Glomerular visceral epithelial cell (primary cell): ENCODE results near the gene RFX6.
"Not testable (repeated sequence)": the region's sequence is repeated elsewhere in the genome, so short reads cannot be mapped to it uniquely, and the experiment has no call there.

ENCODE experiments used
- DNase-seq: peaks from one replicate; pipeline ENCODE4 v3.0.0-alpha.2; 2016; ENCODE audit errors: extremely low spot score

The RFX6 gene

DNA sequence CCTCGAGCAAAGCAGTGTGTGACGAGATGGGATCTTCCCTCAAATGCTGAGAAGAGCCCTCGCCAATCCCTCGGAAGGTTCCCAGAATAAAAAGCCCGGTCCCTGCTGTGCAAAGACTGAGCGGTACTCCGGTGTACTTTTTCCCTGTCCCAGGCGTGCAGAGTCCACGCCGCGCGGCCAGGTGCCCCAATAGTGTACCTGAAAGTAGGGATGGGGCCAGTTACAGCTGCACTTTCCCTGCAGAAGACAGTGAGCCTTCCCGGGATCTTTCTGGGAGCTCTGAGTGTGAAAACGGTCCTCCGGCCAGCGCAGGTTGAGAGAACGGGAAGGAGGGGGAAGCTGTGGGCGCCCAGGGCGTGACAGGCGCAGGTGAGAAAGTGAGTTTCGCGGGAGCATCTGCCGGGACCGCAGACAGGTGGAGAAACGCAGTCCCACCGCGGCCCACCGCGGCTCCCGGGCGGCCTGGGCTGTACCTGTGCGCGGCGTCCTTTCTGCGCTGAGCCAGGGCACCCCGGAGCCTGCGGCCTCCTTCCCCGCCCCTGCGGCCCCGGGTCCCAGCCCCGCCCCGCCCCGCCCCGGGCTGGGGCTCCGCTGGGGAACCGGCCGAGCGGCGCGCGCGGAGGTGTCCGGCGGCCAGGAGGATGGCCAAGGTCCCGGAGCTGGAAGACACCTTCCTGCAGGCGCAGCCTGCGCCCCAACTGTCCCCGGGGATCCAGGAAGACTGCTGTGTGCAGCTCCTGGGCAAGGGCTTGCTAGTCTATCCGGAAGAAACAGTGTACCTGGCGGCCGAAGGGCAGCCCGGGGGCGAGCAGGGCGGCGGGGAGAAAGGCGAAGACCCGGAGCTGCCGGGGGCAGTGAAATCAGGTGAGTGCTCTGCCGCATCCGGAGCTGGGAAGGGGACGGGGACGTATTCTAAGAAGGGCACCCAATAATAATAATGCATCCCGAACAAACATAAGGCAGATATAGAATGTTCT lies at the start of gene RFX6:
RFX6 (plus strand) TSS at position 608 of the 977 bp plus-strand sequence; CDS start at position 642, 34 bp downstream.
- no peak for DNase-seq

GRCh38 chr6:116827561-116828240 lies 49.3 kb upstream of the RFX6 start:
- DNase-seq, result no peak

DNA sequence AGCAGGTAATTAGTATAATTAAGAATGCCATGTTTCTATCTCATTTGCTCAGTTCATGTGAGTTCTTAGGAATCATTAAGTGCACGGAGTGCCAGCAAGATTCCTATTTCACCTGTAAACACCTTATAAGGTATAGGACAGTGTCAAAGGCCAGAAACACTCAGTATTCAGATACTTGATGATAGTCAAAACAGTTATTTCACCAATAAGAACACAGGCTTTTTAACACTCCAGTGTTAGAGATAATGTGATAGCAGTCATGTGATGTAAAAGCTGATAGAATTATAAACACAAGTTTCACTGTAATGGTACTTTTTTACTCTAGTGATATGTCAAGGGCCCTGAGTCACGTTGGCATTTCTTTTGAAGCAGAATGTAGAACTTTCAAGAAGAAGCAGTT lies 48.1 kb upstream of the RFX6 start, which contains the start of gene GPRC6A:
GPRC6A (minus strand) TSS at position 101 of the 400 bp plus-strand sequence; CDS start at position 31, 70 bp downstream.
- no peak for DNase-seq

DNA sequence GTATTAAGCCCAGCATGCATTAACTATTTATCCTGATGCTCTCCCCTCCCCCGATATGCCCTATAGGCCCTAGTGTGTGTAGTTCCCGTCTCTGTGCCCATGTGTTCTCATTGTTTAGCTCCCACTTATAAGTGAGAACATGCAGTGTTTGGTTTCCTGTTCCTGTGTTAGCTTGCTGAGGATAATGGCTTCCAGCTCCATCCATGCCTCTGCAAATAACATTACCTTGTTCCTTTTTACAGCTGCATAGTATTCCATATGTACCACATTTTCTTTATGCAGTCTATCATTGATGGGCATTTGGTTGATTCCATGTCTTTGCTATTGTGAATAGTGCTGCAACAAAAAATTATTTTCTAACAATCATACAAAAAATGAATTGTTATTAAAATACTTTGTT lies 42.5 kb upstream of the RFX6 start:
- not testable (repeated sequence) for DNase-seq

DNA sequence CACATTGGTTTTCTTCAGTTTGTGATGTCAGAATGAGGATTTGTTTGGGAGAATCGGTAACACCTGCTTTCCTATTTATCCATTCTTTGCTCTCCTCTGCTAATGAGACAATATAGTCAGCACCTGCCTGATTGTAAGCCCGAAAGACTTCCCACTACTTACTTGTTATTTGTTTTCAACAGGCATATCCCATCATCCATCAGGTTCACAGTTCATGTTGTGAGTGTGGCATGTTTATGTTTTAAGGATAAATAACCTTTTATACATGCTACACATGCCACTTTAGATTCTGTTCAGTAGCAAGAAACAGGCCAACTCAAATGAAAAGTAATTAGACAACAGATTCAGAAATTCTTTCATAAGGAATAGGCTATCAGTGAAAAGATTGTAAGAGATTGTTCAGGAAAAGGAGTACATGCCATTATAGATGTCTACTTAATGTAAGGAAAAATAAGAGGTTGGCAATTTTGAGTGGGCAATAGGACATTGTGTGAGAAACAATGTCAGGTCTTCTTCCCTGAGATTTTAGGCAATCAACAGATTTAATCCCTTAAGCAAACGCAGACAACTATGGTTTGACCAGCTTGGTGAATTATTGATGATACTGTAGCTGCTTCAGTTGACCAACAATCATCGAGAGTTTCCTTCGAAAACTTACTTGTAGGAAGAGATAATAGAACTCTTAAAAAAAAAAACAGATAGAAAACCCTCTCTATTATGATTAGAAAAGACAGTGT lies 40.3 kb upstream of the RFX6 start:
- no peak for DNase-seq

GRCh38 chr6:116840091-116840490 lies 37.0 kb upstream of the RFX6 start:
- peak; percentile 59 for DNase-seq

DNA sequence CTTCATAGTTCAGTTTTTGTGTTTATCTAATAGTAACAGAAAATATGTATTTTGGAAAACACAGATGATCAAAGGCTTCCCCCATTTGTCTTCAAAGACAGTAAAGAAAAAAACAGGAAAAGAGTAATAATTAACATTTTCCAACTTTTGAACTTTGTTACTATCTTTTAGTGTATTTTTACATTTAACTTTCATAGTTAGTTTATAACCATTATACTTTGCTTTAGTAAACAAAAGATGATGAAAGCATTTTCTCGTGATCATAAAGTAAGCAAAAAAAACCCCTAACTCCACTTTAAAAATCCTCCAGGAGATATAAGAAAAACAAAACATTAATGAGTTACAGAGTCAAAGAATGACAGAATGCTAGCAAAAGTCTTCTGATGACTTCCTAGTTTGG lies 34.6 kb upstream of the RFX6 start:
- no peak for DNase-seq

- DNase-seq, result peak; percentile 33
Measured at GRCh38 chr6:116847227-116847626, 29.8 kb upstream of the RFX6 start.

DNA sequence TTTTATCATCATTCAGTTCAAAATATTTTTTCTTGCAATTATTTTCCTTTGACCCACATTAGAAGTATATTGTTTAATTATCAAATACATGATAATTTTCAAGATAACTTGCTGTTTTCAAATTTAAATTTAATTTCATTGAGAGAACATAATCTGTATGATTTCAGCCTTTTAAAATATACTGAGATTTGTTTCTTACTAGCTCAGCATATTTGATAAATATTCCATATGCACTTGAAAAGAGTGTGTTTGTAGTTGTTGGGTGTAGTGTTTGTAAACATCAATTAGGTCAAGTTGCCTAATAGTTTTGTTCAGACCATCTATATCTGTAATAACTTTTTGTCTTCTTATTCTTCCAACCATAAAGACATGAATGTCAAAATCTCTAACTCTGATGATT lies 19.0 kb upstream of the RFX6 start:
- no peak for DNase-seq

- DNase-seq, result no peak
Measured at GRCh38 chr6:116859264-116859663, 17.8 kb upstream of the RFX6 start.

DNA sequence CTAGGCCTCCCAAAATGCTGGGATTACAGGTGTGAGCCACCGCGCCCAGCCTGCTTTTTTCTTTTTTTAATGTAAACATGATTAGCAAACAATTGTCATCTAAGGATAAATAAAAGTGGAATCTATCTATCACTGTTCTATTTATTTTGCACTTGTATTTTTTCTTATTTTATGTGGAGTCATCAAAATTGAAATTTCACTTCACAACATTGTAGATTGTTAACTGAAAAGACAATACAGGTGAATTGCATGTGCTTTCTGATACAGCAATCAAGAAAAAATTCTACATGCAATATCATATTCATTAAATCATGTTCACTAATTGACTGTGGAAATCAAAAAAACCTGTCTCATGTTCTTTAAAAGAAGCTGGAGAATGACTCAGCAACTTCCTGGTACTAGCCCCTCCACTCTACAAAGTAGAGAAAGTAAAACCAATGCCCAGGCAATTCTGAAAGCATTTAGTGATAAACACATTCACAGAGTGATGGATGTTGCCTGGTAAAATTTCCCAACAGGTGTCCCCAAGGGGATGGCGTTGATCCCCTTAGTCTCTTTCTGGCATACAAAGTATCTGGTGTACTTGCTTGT lies 10.7 kb upstream of the RFX6 start:
- DNase-seq, result no peak

- no peak for DNase-seq
Measured at GRCh38 chr6:116872771-116873170, 4.3 kb upstream of the RFX6 start.

DNA sequence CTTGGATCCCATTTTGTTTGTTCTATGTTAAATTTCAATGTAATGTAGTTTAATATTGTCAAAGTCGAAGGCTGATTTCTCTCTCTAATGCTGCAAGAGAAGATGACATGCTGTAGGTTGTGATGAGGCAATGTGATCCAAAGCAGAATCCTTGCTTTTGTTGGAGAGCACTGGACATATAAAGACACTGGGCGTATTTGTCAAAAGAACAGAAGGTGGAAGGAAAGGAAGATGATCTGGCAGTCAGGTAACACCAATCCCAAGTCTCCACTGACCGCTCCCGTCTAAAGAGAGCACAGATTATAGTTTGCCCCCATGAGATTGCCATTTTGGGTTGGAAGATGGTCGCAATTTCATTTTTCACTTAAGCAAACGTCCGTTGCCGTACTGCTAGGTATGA lies 935 bp upstream of the RFX6 start:
- no peak for DNase-seq

GRCh38 chr6:116877743-116878142 lies 701 bp downstream of the RFX6 start:
- no peak for DNase-seq

- DNase-seq, result no peak
Measured at GRCh38 chr6:116881236-116881635, 4.2 kb downstream of the RFX6 start.

DNA sequence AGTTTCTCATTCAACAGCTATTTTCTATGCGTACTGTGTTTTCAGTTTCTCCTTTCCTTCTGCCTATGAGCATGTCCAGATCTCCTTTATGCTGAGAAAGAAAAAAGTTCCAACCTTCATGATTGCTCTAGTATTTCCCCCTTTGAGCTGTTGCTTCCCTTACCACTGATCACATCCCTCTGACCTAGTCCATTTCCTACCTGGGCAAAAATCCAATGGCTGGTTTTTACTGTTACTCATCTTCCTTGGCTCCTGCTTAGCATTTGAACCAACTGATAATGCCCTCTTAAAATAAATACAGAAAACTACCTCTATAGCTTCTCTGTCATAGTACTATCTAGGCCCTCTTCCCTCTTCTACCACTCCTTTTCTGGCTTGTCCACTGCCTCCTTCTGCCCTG lies 6.0 kb downstream of the RFX6 start:
- no peak for DNase-seq

GRCh38 chr6:116884530-116884929 lies 7.5 kb downstream of the RFX6 start:
- no peak for DNase-seq

- DNase-seq, result no peak
Measured at GRCh38 chr6:116887168-116887567, 10.1 kb downstream of the RFX6 start.

DNA sequence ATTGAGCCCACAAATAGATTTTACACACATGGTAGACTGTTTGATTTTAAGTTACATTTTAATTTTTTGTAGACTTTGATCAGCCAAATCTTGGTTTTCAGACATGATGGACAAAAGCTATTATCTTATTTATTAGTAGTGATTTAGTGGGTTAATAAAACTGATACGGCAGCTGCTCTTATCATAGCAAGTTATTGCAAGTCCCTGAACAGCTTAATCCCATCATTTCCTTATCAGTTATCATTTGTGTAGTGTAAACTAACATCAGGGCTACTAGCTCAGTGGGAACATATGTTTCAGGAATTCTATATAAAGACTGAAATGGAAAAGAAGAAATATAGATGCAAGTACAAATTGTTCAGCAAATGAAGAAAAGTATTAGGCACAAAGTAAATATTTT lies 10.9 kb downstream of the RFX6 start:
- DNase-seq, result no peak

DNA sequence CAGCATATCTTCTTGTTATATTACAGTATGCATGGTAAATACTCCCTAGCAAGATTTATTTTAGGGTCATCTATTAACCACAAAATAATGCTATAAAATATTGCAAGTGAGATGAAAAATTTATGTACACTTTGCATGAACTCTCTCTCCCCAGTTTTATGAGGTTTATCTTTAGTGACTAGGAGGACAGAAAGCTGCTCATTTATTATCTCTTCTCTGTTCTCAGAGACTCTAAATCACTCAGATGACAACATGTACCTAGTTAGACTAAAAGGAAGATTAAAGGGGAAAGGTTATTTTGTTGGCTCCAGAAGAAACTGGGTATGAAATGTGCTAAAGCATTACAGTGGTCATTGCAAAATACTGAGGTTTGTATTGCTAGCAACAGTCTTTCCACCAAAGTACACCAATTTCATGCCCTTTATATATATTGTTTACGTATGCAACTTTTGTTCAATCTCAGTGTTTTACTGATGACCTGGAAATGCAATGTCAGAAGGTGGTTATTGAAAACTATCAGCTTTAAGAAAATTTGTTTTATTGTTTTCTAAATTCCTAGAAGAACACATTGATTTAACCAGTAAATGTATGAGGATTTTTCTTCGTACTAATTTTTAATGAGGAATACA lies 11.8 kb downstream of the RFX6 start:
- no peak for DNase-seq

DNA sequence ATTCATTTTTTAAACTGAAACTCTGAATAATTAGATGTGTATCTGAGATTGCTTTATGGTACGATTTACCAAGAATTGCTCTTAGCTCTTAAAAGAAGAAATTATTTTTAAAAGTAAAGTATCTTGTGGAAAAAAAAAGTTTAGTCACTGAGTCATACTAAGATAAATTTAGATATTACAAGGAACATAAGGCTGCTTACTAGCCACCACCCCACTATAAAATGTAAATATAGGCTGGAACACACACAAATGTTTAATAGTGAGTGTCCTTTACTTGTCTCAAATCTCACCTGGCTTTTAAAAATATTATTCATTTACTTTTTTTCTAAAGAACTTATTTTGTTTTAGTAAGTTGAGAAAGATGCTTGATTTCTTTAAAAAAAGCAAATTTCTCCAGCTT lies 17.6 kb downstream of the RFX6 start:
- DNase-seq, result no peak
